ENCODE data around the gene BTBD8.

DNA sequence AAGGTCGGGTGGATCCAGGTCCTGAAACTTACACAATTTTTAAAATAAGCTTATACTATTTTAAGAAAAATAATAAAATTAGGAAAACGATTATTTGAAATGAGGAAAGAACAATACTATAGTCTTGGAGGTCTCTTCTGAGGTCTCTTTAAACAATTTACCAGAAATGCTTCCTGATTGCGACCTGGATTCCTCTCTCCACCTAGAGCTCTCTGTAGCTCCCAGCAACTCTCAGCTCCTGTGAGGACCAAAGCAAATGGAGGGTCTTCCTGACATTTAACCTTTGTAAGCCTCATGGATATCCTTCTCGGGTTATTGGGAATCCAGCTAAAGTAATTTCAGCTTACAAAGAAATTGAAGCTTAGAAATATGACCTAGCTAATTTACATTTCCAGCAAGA, 886 bp downstream of the BTBD8 start:
- TF ChIP-seq POLR2A (IDR thresholded peaks at IDR 0.05), result no peak
- TF ChIP-seq, protein P1, sequence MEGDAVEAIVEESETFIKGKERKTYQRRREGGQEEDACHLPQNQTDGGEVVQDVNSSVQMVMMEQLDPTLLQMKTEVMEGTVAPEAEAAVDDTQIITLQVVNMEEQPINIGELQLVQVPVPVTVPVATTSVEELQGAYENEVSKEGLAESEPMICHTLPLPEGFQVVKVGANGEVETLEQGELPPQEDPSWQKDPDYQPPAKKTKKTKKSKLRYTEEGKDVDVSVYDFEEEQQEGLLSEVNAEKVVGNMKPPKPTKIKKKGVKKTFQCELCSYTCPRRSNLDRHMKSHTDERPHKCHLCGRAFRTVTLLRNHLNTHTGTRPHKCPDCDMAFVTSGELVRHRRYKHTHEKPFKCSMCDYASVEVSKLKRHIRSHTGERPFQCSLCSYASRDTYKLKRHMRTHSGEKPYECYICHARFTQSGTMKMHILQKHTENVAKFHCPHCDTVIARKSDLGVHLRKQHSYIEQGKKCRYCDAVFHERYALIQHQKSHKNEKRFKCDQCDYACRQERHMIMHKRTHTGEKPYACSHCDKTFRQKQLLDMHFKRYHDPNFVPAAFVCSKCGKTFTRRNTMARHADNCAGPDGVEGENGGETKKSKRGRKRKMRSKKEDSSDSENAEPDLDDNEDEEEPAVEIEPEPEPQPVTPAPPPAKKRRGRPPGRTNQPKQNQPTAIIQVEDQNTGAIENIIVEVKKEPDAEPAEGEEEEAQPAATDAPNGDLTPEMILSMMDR (IDR thresholded peaks at IDR 0.05), result no peak
